ENCODE data around the gene CLPTM1L.

- TF ChIP-seq ZNF600 (tag by site-specific recombination; IDR thresholded peaks at IDR 0.05) = no peak
- TF ChIP-seq ZNF510 (tag by site-specific recombination; IDR thresholded peaks at IDR 0.05; ENCODE audit: insufficient replicate concordance) = no peak
- TF ChIP-seq ZIC2 (tag by site-specific recombination; IDR thresholded peaks at IDR 0.05) = no peak
- TF ChIP-seq ZNF514 (tag by site-specific recombination; IDR thresholded peaks at IDR 0.05) = no peak
- no peak for TF ChIP-seq YY1 (tag by site-specific recombination; IDR thresholded peaks at IDR 0.05)
- TF ChIP-seq HOXA7 (CRISPR knock-in tag; IDR thresholded peaks at IDR 0.05; ENCODE audit: borderline replicate concordance) = no peak
- TF ChIP-seq PATZ1 (tag by site-specific recombination; IDR thresholded peaks at IDR 0.05) = no peak
Measured at GRCh38 chr5:1348986-1349245, 4.0 kb upstream of the CLPTM1L start.

All from HEK293 (cell line).